OCI-LY7 (cell line): ENCODE measurements around the gene DMD.

ENCODE experiments used
- CTCF ChIP-seq: fragments of 200-600 bp; sonication (generic); conservative IDR thresholded peaks from 2 replicates; pipeline ENCODE4 v1.5.1; 2014; ENCODE audit warnings: mild to moderate bottlenecking, antibody characterized with exemption, low read length, moderate library complexity, mixed read lengths
- EZH2phosphoT487 ChIP-seq: fragments of 200-600 bp; sonication (generic); IDR thresholded peaks from 2 replicates; pipeline ENCODE4 v1.6.1; 2018; ENCODE audit warnings: low read depth, borderline replicate concordance, mild to moderate bottlenecking, mixed run types, antibody characterized with exemption, low read length, moderate library complexity, mixed read lengths

- TF ChIP-seq CTCF, result no peak
- no peak for TF ChIP-seq EZH2phosphoT487
These were observed 49.5 kb downstream of the DMD start for GRCh38 chrX:33161829-33162228.
